OCI-LY7 (cell line): Measurements from ENCODE around the gene INS.

Experiments
- CTCF ChIP-seq: fragments of 200-600 bp; sonication (generic); conservative IDR thresholded peaks from 2 replicates; pipeline ENCODE4 v1.5.1; 2014; ENCODE audit warnings: mild to moderate bottlenecking, antibody characterized with exemption, low read length, moderate library complexity, mixed read lengths
- EZH2phosphoT487 ChIP-seq: fragments of 200-600 bp; sonication (generic); IDR thresholded peaks from 2 replicates; pipeline ENCODE4 v1.6.1; 2018; ENCODE audit warnings: low read depth, borderline replicate concordance, mild to moderate bottlenecking, mixed run types, antibody characterized with exemption, low read length, moderate library complexity, mixed read lengths

DNA sequence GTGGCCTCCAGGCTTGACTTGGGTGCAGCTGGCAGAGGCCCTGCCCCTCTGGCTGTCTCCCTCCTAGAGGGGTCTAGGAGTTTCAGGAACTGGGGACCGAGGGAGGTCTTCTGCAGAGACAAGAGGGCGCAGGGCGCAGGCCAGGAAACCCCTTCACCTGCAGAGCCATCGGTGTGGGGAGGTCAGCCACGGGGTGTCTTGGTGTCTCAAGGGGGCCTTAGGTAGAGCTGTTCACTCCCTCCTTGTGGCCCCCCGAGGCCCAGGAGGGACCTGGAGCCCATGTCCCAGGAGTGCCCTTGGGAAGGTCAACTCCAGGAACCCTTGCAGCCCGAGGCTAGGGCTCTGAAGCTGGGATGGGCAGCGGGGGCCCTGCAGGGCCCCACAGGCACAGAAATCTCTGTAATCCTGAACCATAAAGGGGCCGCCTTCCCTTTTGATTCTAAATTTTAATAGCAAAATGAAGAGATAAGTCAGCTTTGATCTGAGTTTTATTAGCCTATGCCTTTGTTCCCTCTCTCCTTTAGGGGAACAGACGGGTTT is 42.0 kb upstream of the INS start:
- TF ChIP-seq CTCF (no peak), EZH2phosphoT487 (no peak)
